Measurements from ENCODE around the gene E2F4.
A peak's percentile ranks its signal among the peaks of the same experiment; 100 is the strongest.

Gene E2F4

GRCh38 chr16:67247192-67248072, 55.5 kb downstream of the E2F4 start, which contains the start of gene FHOD1:
FHOD1 (minus strand) TSS chr16:67247481; CDS start chr16:67247410, 71 bp downstream.
- peak; percentile 95 to 96 for DNase-seq (ENCODE audit: low read depth in 1 of 2, low spot score in 1 of 2)

GRCh38 chr16:67248073-67248400, 56.1 kb downstream of the E2F4 start:
- DNase-seq (ENCODE audit: low read depth in 1 of 2, low spot score in 1 of 2) = no peak
